HepG2 (cell line): ENCODE results near the gene MCMBP. TPM values are rescaled to one million over a fixed set of nuclear protein-coding genes. Genes with fewer than 3 reads are reported as not detected.

Source experiments
- BCL6 ChIP-seq: IDR thresholded peaks from 2 replicates; pipeline ENCODE4 v1.6.1; 2016; ENCODE audit warnings: missing genetic modification reagents, missing compliant biosample characterization
- ETV6 ChIP-seq: sonication (generic); formaldehyde crosslinking; conservative IDR thresholded peaks from 2 replicates; pipeline ENCODE4 v1.4.0; 2020; ENCODE audit warnings: missing genetic modification reagents
- FOXA3 ChIP-seq: IDR thresholded peaks from 2 replicates; pipeline ENCODE4 v1.6.1; 2016; ENCODE audit warnings: missing genetic modification reagents, missing compliant biosample characterization
- GABPB1 ChIP-seq: IDR thresholded peaks from 2 replicates; pipeline ENCODE4 v1.6.1; 2016; ENCODE audit warnings: mild to moderate bottlenecking, missing genetic modification reagents, moderate library complexity, missing compliant biosample characterization
- HDAC6 ChIP-seq: fragments of 200-600 bp; sonication (generic); IDR thresholded peaks from 2 replicates; pipeline ENCODE4 v1.7.0; 2017; ENCODE audit warnings: mild to moderate bottlenecking, antibody characterized with exemption, low read length, low read depth
- KLF9 ChIP-seq: IDR thresholded peaks from 2 replicates; pipeline ENCODE4 v1.6.1; 2016; ENCODE audit warnings: low read depth
- MIXL1 ChIP-seq: IDR thresholded peaks from 2 replicates; pipeline ENCODE4 v1.6.1; 2016
- NKX3-1 ChIP-seq: sonication (generic); formaldehyde crosslinking; IDR thresholded peaks from 2 replicates; pipeline ENCODE4 v1.5.0; 2020; ENCODE audit warnings: missing genetic modification reagents
- PBX2 ChIP-seq: IDR thresholded peaks from 2 replicates; pipeline ENCODE4 v1.6.1; 2016; ENCODE audit warnings: control low read depth
- POLR2A ChIP-seq, 2 experiments: IDR thresholded peaks; 2 replicates each; pipeline ENCODE4 v1.6.1; 2011; ENCODE audit warnings: low read depth in 2 of 2, low read length in 2 of 2, mild to moderate bottlenecking in 1 of 2, moderate library complexity in 1 of 2; ENCODE audit not compliant: insufficient read depth in 1 of 2
- RXRB ChIP-seq: IDR thresholded peaks from 2 replicates; pipeline ENCODE4 v1.6.1; 2016; ENCODE audit warnings: borderline replicate concordance, missing genetic modification reagents, missing compliant biosample characterization
- SIN3B ChIP-seq: fragments of 150-350 bp; IDR thresholded peaks from 2 replicates; pipeline ENCODE4 v1.6.1; 2014; ENCODE audit warnings: low read length
- SMARCE1 ChIP-seq: fragments of 450-650 bp; IDR thresholded peaks from 2 replicates; pipeline ENCODE4 v1.6.1; 2017; ENCODE audit warnings: borderline replicate concordance
- TBP ChIP-seq: sonication (generic); formaldehyde crosslinking; IDR thresholded peaks from 2 replicates; pipeline ENCODE4 v1.5.0; 2020; ENCODE audit warnings: missing genetic modification reagents
- U2AF1 ChIP-seq: fragments of 200-400 bp; formaldehyde crosslinking; optimal IDR thresholded peaks from 2 replicates; pipeline ENCODE3; 2017; ENCODE audit warnings: mild to moderate bottlenecking, low read depth, low read length
- ZBTB49 ChIP-seq: sonication (generic); formaldehyde crosslinking; IDR thresholded peaks from 2 replicates; pipeline ENCODE4 v1.4.0; 2020; ENCODE audit warnings: missing genetic modification reagents, borderline replicate concordance
- ZNF451 ChIP-seq: sonication (generic); formaldehyde crosslinking; IDR thresholded peaks from 2 replicates; pipeline ENCODE4 v1.5.0; 2020; ENCODE audit warnings: mild to moderate bottlenecking, missing genetic modification reagents
- ZNF629 ChIP-seq: sonication (generic); formaldehyde crosslinking; conservative IDR thresholded peaks from 2 replicates; pipeline ENCODE4 v1.5.0; 2020; ENCODE audit warnings: missing genetic modification reagents
- ZNF670 ChIP-seq: sonication (generic); formaldehyde crosslinking; IDR thresholded peaks from 2 replicates; pipeline ENCODE4 v1.8.0; 2022; ENCODE audit warnings: mild to moderate bottlenecking, missing genetic modification reagents, borderline replicate concordance
- ZNF7 ChIP-seq: IDR thresholded peaks from 2 replicates; pipeline ENCODE4 v1.6.1; 2016; ENCODE audit warnings: missing biosample characterization, missing genetic modification reagents
- ZNF780A ChIP-seq: sonication (generic); formaldehyde crosslinking; IDR thresholded peaks from 2 replicates; pipeline ENCODE4 v1.8.0; 2022; ENCODE audit warnings: mild to moderate bottlenecking, missing genetic modification reagents, moderate library complexity
- ZUFSP ChIP-seq: sonication (generic); formaldehyde crosslinking; IDR thresholded peaks from 2 replicates; pipeline ENCODE4 v1.9.0; 2021; ENCODE audit warnings: missing genetic modification reagents, mild to moderate bottlenecking, borderline replicate concordance
- ZZZ3 ChIP-seq: sonication (generic); formaldehyde crosslinking; IDR thresholded peaks from 2 replicates; pipeline ENCODE4 v1.4.0; 2020; ENCODE audit warnings: missing genetic modification reagents, mild to moderate bottlenecking, borderline replicate concordance
- polyA plus RNA-seq, 8 experiments: library from polyadenylated mRNA; depleted of rRNA in 3 of 8; stranded (reverse) in 7 of 8; unstranded in 1 of 8; fragments of >200 nt; fragmentation: Illumina TruSeq in 4 of 8; extraction: Trizol in 4 of 8; gene quantifications; 2 replicates each; pipeline versions ENCODE4 v1.2.1 to v1.2.3, GENCODE V29; 2011 to 2016; ENCODE audit warnings: low read depth in 4 of 8, missing spikeins in 1 of 8, mixed read lengths in 1 of 8; ENCODE audit not compliant: insufficient read depth in 1 of 8
- total RNA-seq, 5 experiments: library from RNA; depleted of rRNA; stranded (reverse); fragments of >200 nt; fragmentation: Illumina TruSeq; extraction: Trizol; gene quantifications; 2 replicates each; pipeline ENCODE4 v1.2.3, GENCODE V29; 2016; ENCODE audit warnings: low read depth in 1 of 5
- TF ChIP-seq, protein P1 (sequence below): IDR thresholded peaks from 2 replicates; pipeline ENCODE4 v1.6.1; 2016
- TF ChIP-seq, protein P2 (sequence below): sonication (generic); formaldehyde crosslinking; IDR thresholded peaks from 2 replicates; pipeline ENCODE4 v1.8.1; 2022; ENCODE audit warnings: mild to moderate bottlenecking, missing genetic modification reagents
- TF ChIP-seq, protein P3 (sequence below): sonication (generic); formaldehyde crosslinking; IDR thresholded peaks from 2 replicates; pipeline ENCODE4 v1.5.1; 2020; ENCODE audit warnings: missing genetic modification reagents, mild to moderate bottlenecking, borderline replicate concordance

The MCMBP gene
- total and polyA plus RNA-seq, 2 of the 13 experiments (the other 11 are each of a cell fraction or from before 2014, with no cell fraction given): 35.7 to 62.4 TPM

DNA sequence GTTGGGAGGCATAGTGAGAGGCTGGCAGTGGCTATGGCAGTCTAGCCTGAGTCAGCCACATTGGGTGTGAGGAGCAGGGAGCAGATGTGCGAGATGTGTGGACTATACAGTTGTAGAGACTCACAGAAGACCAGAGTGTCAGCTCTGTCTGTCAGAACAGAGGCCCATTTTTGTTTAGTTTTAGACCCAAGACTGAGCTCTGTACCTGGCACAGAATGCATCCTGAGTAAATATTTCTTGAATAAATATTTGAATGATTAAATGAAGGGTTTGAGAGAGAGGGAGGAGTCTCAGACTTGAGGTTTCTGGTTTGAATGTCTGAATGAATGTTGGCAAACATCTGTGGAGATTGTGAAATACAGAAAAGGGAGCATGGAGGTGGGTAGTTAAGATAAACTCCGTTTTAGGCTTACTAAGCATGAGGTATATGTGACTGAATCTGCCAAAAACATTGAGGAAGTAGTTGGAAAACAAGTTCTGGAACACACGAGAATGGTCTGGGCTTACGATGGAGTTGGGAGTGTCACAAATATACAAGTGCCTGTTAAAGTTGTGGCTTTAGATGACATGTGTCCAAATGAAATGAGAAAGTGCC is 23.5 kb upstream of the MCMBP start (continued):
- TF ChIP-seq RXRB (CRISPR knock-in tag) (peak; percentile 60), SIN3B (no peak), U2AF1 (no peak), HDAC6 (no peak), TBP (CRISPR knock-in tag) (no peak), ZNF629 (peak; percentile 61), NKX3-1 (CRISPR knock-in tag) (no peak), BCL6 (peak; percentile 19; the same call in 1 of the 2 replicates), GABPB1 (CRISPR knock-in tag) (no peak), ZNF670 (CRISPR knock-in tag) (no peak), MIXL1 (CRISPR knock-in tag) (peak; percentile 35; the same call in 1 of the 2 replicates), ZBTB49 (no peak), ZNF451 (CRISPR knock-in tag) (no peak), ZZZ3 (CRISPR knock-in tag) (no peak), ZNF7 (no peak), PBX2 (CRISPR knock-in tag) (no peak), FOXA3 (CRISPR knock-in tag) (peak; percentile 71; the same call in 1 of the 2 replicates), ZNF780A (CRISPR knock-in tag) (no peak), KLF9 (CRISPR knock-in tag) (no peak), ZUFSP (CRISPR knock-in tag) (no peak), POLR2A (IDR thresholded peaks at IDR 0.05; ENCODE audit: insufficient read depth in 1 of 2, low read depth in 2 of 2, low read length in 2 of 2) (no peak), SMARCE1 (no peak), ETV6 (CRISPR knock-in tag) (no peak)
- TF ChIP-seq, protein P1, sequence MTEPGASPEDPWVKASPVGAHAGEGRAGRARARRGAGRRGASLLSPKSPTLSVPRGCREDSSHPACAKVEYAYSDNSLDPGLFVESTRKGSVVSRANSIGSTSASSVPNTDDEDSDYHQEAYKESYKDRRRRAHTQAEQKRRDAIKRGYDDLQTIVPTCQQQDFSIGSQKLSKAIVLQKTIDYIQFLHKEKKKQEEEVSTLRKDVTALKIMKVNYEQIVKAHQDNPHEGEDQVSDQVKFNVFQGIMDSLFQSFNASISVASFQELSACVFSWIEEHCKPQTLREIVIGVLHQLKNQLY (CRISPR knock-in tag): no peak
- TF ChIP-seq, protein P2, sequence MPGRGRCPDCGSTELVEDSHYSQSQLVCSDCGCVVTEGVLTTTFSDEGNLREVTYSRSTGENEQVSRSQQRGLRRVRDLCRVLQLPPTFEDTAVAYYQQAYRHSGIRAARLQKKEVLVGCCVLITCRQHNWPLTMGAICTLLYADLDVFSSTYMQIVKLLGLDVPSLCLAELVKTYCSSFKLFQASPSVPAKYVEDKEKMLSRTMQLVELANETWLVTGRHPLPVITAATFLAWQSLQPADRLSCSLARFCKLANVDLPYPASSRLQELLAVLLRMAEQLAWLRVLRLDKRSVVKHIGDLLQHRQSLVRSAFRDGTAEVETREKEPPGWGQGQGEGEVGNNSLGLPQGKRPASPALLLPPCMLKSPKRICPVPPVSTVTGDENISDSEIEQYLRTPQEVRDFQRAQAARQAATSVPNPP (CRISPR knock-in tag): no peak
- TF ChIP-seq, protein P3, sequence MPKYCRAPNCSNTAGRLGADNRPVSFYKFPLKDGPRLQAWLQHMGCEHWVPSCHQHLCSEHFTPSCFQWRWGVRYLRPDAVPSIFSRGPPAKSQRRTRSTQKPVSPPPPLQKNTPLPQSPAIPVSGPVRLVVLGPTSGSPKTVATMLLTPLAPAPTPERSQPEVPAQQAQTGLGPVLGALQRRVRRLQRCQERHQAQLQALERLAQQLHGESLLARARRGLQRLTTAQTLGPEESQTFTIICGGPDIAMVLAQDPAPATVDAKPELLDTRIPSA: no peak
